Neutrophil (primary cell): ENCODE results near the gene CCDC178.

Source experiments
- H3K27ac ChIP-seq: fragments of 200-600 bp; sonication (generic); 2 replicates; pipeline ENCODE4 v1.5.1; 2016; ENCODE audit warnings: mild to moderate bottlenecking, moderate library complexity
- H3K27me3 ChIP-seq: fragments of 200-600 bp; sonication (generic); 2 replicates; pipeline ENCODE4 v1.6.0; 2016; ENCODE audit warnings: mild to moderate bottlenecking
- H3K36me3 ChIP-seq: fragments of 200-600 bp; sonication (generic); 2 replicates; pipeline ENCODE4 v1.5.1; 2017
- H3K4me1 ChIP-seq, 2 experiments: fragments of 200-600 bp in 1 of 2; sonication (generic) in 1 of 2; 1 replicate in 1 of 2; 2 replicates in 1 of 2; pipeline versions ENCODE4 v1.5.1 to v1.6.1; 2013 to 2016; ENCODE audit warnings: low read depth in 1 of 2, low read length in 1 of 2, mild to moderate bottlenecking in 1 of 2, moderate library complexity in 1 of 2; ENCODE audit not compliant: control insufficient read depth in 1 of 2, insufficient read depth in 1 of 2
- H3K4me3 ChIP-seq, 2 experiments: fragments of 200-600 bp in 1 of 2; sonication (generic) in 1 of 2; 1 replicate in 1 of 2; 2 replicates in 1 of 2; pipeline ENCODE4 v1.5.1; 2013 to 2016; ENCODE audit warnings: low read depth in 1 of 2, low read length in 1 of 2, mild to moderate bottlenecking in 1 of 2, moderate library complexity in 1 of 2
- H3K9me3 ChIP-seq: fragments of 200-600 bp; sonication (generic); 2 replicates; pipeline ENCODE4 v1.5.1; 2016
- CTCF ChIP-seq: fragments of 200-600 bp; sonication (generic); IDR thresholded peaks from 2 replicates; pipeline ENCODE4 v1.5.1; 2016; ENCODE audit warnings: antibody characterized with exemption

Gene CCDC178

GRCh38 chr18:32980896-32981295 is 459.6 kb downstream of the CCDC178 start:
- H3K4me3 ChIP-seq = no peak overlapping the region
- H3K27me3 ChIP-seq = no peaks in the 10 kb centered on the region
- no peak overlapping the region for H3K27ac ChIP-seq
- H3K36me3 ChIP-seq = no peaks in the 10 kb centered on the region
- H3K9me3 ChIP-seq = no peaks in the 10 kb centered on the region
- no peak for TF ChIP-seq CTCF
- H3K4me1 ChIP-seq = no peaks in the 10 kb centered on the region

GRCh38 chr18:32975501-32975900 is 465.0 kb downstream of the CCDC178 start:
- Histone ChIP-seq H3K27ac (no peak overlapping the region), H3K4me3 (no peak overlapping the region), H3K9me3 (no peaks in the 10 kb centered on the region), H3K4me1 (no peaks in the 10 kb centered on the region), H3K27me3 (no peaks in the 10 kb centered on the region), H3K36me3 (no peaks in the 10 kb centered on the region)
- TF ChIP-seq CTCF = no peak

GRCh38 chr18:32975163-32975436 is 465.4 kb downstream of the CCDC178 start:
- H3K4me3 ChIP-seq = no peak overlapping the region
- no peaks in the 10 kb centered on the region for H3K9me3 ChIP-seq
- no peaks in the 10 kb centered on the region for H3K4me1 ChIP-seq
- TF ChIP-seq CTCF = no peak
- no peak overlapping the region for H3K27ac ChIP-seq
- no peaks in the 10 kb centered on the region for H3K27me3 ChIP-seq
- no peaks in the 10 kb centered on the region for H3K36me3 ChIP-seq

GRCh38 chr18:32974421-32975162 is 465.9 kb downstream of the CCDC178 start:
- no peak for TF ChIP-seq CTCF
- H3K9me3 ChIP-seq = no peaks in the 10 kb centered on the region
- no peaks in the 10 kb centered on the region for H3K4me1 ChIP-seq
- H3K27ac ChIP-seq = no peak overlapping the region
- no peak overlapping the region for H3K4me3 ChIP-seq
- no peaks in the 10 kb centered on the region for H3K36me3 ChIP-seq
- H3K27me3 ChIP-seq = no peaks in the 10 kb centered on the region

- Histone ChIP-seq H3K36me3 (no peaks in the 10 kb centered on the region), H3K4me3 (no peak overlapping the region), H3K27me3 (no peaks in the 10 kb centered on the region), H3K4me1 (no peaks in the 10 kb centered on the region), H3K9me3 (no peaks in the 10 kb centered on the region), H3K27ac (no peak overlapping the region)
- TF ChIP-seq CTCF = no peak
These were observed 472.3 kb downstream of the CCDC178 start for GRCh38 chr18:32968248-32968647.

GRCh38 chr18:32966141-32966540 is 474.4 kb downstream of the CCDC178 start:
- H3K4me1 ChIP-seq = no peaks in the 10 kb centered on the region
- no peak overlapping the region for H3K4me3 ChIP-seq
- no peak for TF ChIP-seq CTCF
- no peaks in the 10 kb centered on the region for H3K27me3 ChIP-seq
- H3K36me3 ChIP-seq = no peaks in the 10 kb centered on the region
- H3K27ac ChIP-seq = no peak overlapping the region
- H3K9me3 ChIP-seq = no peaks in the 10 kb centered on the region
